Panc1 (cell line): Measurements from ENCODE around the gene DZIP1. TPM values are rescaled to one million over a fixed set of nuclear protein-coding genes. Genes with fewer than 3 reads are reported as not detected.

ENCODE experiments used
- ATAC-seq: fragments of 200-7000 bp; cut with Tn5 transposase; 2 replicates; pipeline ENCODE4 v1.9.1; 2020; ENCODE audit warnings: mild to moderate bottlenecking, moderate library complexity
- BruUV-seq: library from RNA; stranded (reverse); fragments of 400-500 nt; replicated peaks from 2 replicates; lab custom pipeline; 2021; lab: Mats Ljungman, UMichigan
- CTCF ChIA-PET: fragments of 300-600 bp; sonication (Branson Sonifier 250); formaldehyde crosslinking; loops from one replicate; lab custom pipeline; 2022; ENCODE audit warnings: antibody characterized with exemption; lab: Charles Lee
- POLR2A ChIA-PET: fragments of 300-600 bp; sonication (Branson Sonifier 250); formaldehyde crosslinking; loops from one replicate; lab custom pipeline; 2022; ENCODE audit warnings: antibody characterized with exemption; lab: Charles Lee
- DNase-seq: peaks from one replicate; pipeline ENCODE4 v3.0.0-alpha.2; 2010; ENCODE audit warnings: low read depth, low spot score
- H3K27ac ChIP-seq: 2 replicates; pipeline ENCODE4 v1.5.1; 2011; ENCODE audit warnings: mild to moderate bottlenecking, low read length, inconsistent platforms
- H3K27me3 ChIP-seq: fragments of 200-500 bp; sonication (Bioruptor generic); 2 replicates; pipeline ENCODE4 v1.6.0; 2014; ENCODE audit warnings: low read length, inconsistent platforms; ENCODE audit not compliant: control insufficient read depth, insufficient read depth
- H3K36me3 ChIP-seq: fragments of 200-500 bp; sonication (Bioruptor generic); 2 replicates; pipeline ENCODE4 v1.5.1; 2014; ENCODE audit warnings: inconsistent platforms, mild to moderate bottlenecking, low read length, moderate library complexity; ENCODE audit not compliant: control insufficient read depth, insufficient read depth
- H3K4me1 ChIP-seq: 2 replicates; pipeline ENCODE4 v1.5.1; 2011; ENCODE audit warnings: inconsistent platforms, mild to moderate bottlenecking, low read length, moderate library complexity; ENCODE audit not compliant: control insufficient read depth, insufficient read depth
- H3K4me3 ChIP-seq, 2 experiments: 2 replicates each; pipeline ENCODE4 v1.5.1; 2011 to 2012; ENCODE audit warnings: low read depth in 2 of 2, low read length in 2 of 2, mild to moderate bottlenecking in 2 of 2, inconsistent platforms in 1 of 2, moderate library complexity in 1 of 2
- H3K9me3 ChIP-seq: fragments of 200-500 bp; sonication (Bioruptor generic); 2 replicates; pipeline ENCODE4 v1.5.1; 2014; ENCODE audit warnings: low read depth, mild to moderate bottlenecking, inconsistent platforms, low read length, moderate library complexity; ENCODE audit not compliant: control insufficient read depth, insufficient read depth
- CTCF ChIP-seq: fragments of 450-650 bp; IDR thresholded peaks from 2 replicates; pipeline ENCODE4 v1.5.1; 2017; ENCODE audit warnings: mild to moderate bottlenecking
- POLR2AphosphoS5 ChIP-seq: IDR thresholded peaks from 2 replicates; pipeline ENCODE4 v1.6.1; 2012; ENCODE audit warnings: mild to moderate bottlenecking, low read depth, low read length, moderate library complexity
- REST ChIP-seq, 2 experiments: IDR thresholded peaks; 2 replicates each; pipeline ENCODE4 v1.6.1; 2011 to 2012; ENCODE audit warnings: low read depth in 2 of 2, control low read depth in 1 of 2, low read length in 1 of 2, mild to moderate bottlenecking in 1 of 2, moderate library complexity in 1 of 2; ENCODE audit not compliant: insufficient read depth in 1 of 2
- SIN3A ChIP-seq: IDR thresholded peaks from 2 replicates; pipeline ENCODE4 v1.6.1; 2012; ENCODE audit warnings: low read depth, mild to moderate bottlenecking, low read length, moderate library complexity, borderline replicate concordance; ENCODE audit not compliant: insufficient read depth
- TCF7L2 ChIP-seq: IDR thresholded peaks from 2 replicates; pipeline ENCODE4 v1.6.1; 2011; ENCODE audit warnings: mild to moderate bottlenecking, low read depth, low read length, inconsistent platforms
- in situ Hi-C: cut with HindIII; loops from 2 replicates; pipeline ENCODE4 v1.10.0; 2016; ENCODE audit warnings: low sequenced_read_pairs, low pct_unique_long_range_greater_than_20kb
- intact Hi-C: fragments of 100-400 bp; cut with micrococcal nuclease; formaldehyde crosslinking; loops from one replicate; pipeline ENCODE4 v1.10.0; 2022; ENCODE audit not compliant: unreplicated experiment
- total RNA-seq: library from RNA; stranded (reverse); gene quantifications from one replicate; pipeline ENCODE4 v1.2.1, GENCODE V29; 2021; ENCODE audit not compliant: unreplicated experiment

DZIP1 gene
- total RNA-seq, 1 experiment from 2014 or later, result 22.9 TPM

DNA sequence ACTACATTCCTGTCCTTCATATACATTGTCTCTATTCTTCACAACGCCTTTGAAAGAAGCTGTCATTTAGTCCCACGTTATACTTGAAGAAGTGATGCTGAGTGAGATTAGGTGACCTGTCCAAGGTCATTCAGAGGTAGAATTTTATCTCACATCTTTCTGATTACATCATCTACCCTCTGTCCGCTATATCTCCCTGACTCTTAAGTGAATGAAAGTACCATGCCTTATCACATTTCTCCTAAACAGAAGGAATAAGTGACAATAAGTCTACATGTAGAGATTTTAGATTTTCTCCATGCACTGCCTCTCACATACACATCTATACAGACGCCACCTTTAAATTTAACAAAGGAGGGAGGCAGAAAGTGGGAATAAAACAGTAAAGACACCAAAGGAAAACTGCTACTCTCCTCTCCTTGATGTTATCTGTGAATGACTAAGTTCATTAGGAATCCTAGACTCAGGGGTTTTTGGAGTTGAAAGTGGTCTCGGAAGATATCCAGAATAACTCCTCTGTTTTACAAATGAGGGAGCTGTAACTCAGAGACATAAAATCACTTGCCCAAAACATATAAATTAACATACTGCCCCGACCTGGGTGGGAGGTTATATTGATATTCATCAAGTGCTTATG is 96.9 kb downstream of the DZIP1 start:
- no peak overlapping the region for H3K27ac ChIP-seq
- no peaks in the 10 kb centered on the region for H3K36me3 ChIP-seq
- H3K9me3 ChIP-seq, result no peaks in the 10 kb centered on the region
- no peak overlapping the region for H3K4me3 ChIP-seq
- no TSS peak for BruUV-seq
- H3K4me1 ChIP-seq, result no peaks in the 10 kb centered on the region; the same call in 1 of the 2 replicates
- POLR2A ChIA-PET, result no interaction called here
- in situ Hi-C loops, result no loop called here
- TF ChIP-seq TCF7L2 (no peak), POLR2AphosphoS5 (no peak), CTCF (no peak), SIN3A (no peak), REST (IDR thresholded peaks at IDR 0.05; ENCODE audit: insufficient read depth in 1 of 2, low read depth in 2 of 2, low read length in 1 of 2) (no peak)
- no peak for ATAC-seq
- no peak for DNase-seq
- intact Hi-C loops, result no loop called here
- CTCF ChIA-PET, result no interaction called here
- H3K27me3 ChIP-seq, result no peaks in the 10 kb centered on the region

GRCh38 chr13:95546919-95547318 is 97.6 kb downstream of the DZIP1 start:
- POLR2A ChIA-PET, result no interaction called here
- H3K4me1 ChIP-seq, result no peaks in the 10 kb centered on the region; the same call in 1 of the 2 replicates
- DNase-seq (no peak), ATAC-seq (no peak)
- no peak overlapping the region for H3K27ac ChIP-seq
- H3K36me3 ChIP-seq, result no peaks in the 10 kb centered on the region
- CTCF ChIA-PET, result no interaction called here
- no peaks in the 10 kb centered on the region for H3K9me3 ChIP-seq
- no peaks in the 10 kb centered on the region for H3K27me3 ChIP-seq
- BruUV-seq, result no TSS peak
- no peak overlapping the region for H3K4me3 ChIP-seq
- in situ Hi-C loops, result no loop called here
- intact Hi-C loops, result no loop called here
- no peak for TF ChIP-seq POLR2AphosphoS5
- no peak for TF ChIP-seq REST (IDR thresholded peaks at IDR 0.05; ENCODE audit: insufficient read depth in 1 of 2, low read depth in 2 of 2, low read length in 1 of 2)
- no peak for TF ChIP-seq CTCF
- no peak for TF ChIP-seq SIN3A
- TF ChIP-seq TCF7L2, result no peak
